AG09309 (cell line): ENCODE data around the gene GPR173.

ENCODE experiments used
- DNase-seq: peaks from one replicate; pipeline ENCODE4 v3.0.0-alpha.2; 2010; ENCODE audit warnings: low read depth
- H3K4me3 ChIP-seq: 2 replicates; pipeline ENCODE4 v1.5.1; 2011; ENCODE audit warnings: mild to moderate bottlenecking, low read depth, low read length, moderate library complexity; ENCODE audit not compliant: control insufficient read depth
- TF ChIP-seq, protein P1 (sequence below): IDR thresholded peaks from 2 replicates; pipeline ENCODE4 v1.5.1; 2011; ENCODE audit warnings: mild to moderate bottlenecking, low read depth, low read length, inconsistent platforms; ENCODE audit not compliant: insufficient read depth, control insufficient read depth; ENCODE audit errors: missing control alignments

GPR173 gene

DNA sequence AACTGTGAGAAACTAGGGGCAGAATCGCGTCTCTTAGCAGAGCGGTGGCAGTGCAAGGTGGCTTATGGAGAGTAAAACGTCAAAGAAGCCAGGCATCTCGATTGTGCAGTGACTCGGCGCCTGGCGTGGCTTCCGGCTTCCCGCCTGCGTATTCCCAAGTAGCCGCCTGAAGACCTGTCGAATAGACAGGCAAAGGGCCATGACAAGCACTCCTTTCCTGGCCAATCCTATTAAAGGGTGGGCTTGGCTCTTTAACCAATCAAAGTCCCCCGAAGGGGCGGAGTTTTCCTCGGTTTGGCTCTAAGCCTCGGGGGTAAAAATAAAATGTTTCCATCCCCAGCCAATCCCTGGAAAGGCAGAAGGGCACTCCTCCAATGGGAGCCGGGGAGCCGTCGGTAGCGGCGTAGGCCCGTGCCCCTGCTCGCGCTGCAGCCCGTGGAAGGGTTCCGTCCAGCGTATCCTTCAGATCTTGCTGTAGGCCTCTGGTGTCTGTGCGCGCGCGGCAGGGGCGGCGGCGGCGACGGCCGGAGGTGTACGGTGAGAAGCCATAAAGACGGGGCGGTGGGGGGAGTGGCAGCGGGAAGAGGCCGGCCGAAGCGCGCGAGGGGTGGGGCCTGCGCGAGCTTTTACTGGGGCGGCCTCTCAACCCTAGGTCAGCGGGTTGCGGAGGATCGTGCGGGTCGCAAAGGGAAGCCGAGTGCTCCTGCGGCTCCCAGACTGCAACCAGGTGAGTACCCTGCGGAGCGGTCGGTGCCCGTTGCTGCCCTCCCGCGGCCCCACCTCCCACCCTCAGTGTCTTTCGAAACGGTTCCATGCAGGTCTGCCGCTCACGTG is 45.4 kb downstream of the GPR173 start, which contains the start of gene KANTR:
TSS of gene KANTR (plus strand) at position 395 of the 834 bp plus-strand sequence. CDS start 30,131 bp downstream, outside the sequence.
- TF ChIP-seq, protein P1, sequence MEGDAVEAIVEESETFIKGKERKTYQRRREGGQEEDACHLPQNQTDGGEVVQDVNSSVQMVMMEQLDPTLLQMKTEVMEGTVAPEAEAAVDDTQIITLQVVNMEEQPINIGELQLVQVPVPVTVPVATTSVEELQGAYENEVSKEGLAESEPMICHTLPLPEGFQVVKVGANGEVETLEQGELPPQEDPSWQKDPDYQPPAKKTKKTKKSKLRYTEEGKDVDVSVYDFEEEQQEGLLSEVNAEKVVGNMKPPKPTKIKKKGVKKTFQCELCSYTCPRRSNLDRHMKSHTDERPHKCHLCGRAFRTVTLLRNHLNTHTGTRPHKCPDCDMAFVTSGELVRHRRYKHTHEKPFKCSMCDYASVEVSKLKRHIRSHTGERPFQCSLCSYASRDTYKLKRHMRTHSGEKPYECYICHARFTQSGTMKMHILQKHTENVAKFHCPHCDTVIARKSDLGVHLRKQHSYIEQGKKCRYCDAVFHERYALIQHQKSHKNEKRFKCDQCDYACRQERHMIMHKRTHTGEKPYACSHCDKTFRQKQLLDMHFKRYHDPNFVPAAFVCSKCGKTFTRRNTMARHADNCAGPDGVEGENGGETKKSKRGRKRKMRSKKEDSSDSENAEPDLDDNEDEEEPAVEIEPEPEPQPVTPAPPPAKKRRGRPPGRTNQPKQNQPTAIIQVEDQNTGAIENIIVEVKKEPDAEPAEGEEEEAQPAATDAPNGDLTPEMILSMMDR, result no peak
- peak within 1 kb of the TSS; percentile 71 for H3K4me3 ChIP-seq
- peak; percentile 84 for DNase-seq

- peak overlapping the region; percentile 71 for H3K4me3 ChIP-seq
- TF ChIP-seq, protein P1, result no peak
- no peak for DNase-seq
Observed at GRCh38 chrX:53094582-53094905, 46.0 kb downstream of the GPR173 start.

GRCh38 chrX:53095796-53096195 is 47.2 kb downstream of the GPR173 start:
- no peak overlapping the region for H3K4me3 ChIP-seq
- TF ChIP-seq, protein P1, result no peak
- DNase-seq, result no peak

DNA sequence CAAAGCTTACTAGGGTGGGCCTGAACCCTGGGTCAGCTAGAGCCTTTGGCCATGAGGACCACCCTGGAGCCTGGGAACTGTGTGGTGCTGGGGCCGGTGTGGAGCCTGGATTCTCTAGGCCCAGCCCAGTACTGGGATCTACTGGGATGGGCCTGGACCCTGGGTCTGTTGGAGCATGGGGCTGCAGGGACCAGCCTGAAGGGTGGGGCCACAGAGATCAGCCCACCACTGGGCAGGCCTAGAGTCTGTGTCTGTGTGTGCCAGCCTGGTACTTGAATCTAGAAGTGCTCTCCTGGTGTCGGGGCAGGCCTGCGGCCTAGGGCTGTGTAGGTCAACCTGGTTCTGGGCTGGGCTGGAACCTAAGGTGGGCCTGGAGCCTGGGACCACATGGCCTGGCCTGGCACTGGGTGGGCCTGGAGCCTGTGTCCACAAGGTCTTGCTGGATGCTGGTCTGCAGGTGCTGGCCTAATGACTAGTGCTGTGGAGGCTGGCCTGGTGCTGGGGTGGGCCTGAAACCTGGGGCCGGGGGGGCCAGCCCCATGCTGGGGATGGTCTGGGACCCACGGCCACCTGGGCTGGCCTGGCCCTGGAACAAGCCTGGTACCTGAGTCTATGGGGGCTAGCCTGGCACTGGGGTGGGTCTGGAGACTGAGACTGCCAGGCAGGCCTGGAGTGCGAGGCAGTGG is 66.4 kb downstream of the GPR173 start:
- DNase-seq, result no peak
- TF ChIP-seq, protein P1, result no peak
- H3K4me3 ChIP-seq, result no peak overlapping the region

GRCh38 chrX:53115550-53115874 is 66.9 kb downstream of the GPR173 start:
- TF ChIP-seq, protein P1, result no peak
- no peak overlapping the region for H3K4me3 ChIP-seq
- no peak for DNase-seq

GRCh38 chrX:53116101-53116500 is 67.5 kb downstream of the GPR173 start:
- TF ChIP-seq, protein P1, result no peak
- no peak overlapping the region for H3K4me3 ChIP-seq
- no peak for DNase-seq

DNA sequence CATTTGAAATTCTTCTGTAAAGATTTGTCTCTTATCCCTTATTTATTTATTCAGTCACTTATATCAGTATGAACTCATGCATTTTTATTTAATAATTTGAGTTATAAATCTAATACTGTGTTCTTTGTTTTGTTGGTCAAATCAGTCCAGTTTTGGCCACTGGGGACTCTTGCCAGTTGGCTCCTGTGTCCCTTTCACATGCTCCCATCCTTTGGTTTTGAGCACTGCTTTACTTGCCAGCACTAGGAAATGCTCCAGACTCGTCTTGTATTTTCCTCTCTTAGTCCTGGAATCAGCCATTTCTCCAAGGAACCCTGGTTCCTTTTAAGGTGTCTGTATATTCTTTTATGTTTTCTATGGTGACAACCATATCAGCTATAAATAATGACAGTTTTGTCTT is 73.4 kb downstream of the GPR173 start:
- H3K4me3 ChIP-seq, result no peak overlapping the region
- no peak for DNase-seq
- TF ChIP-seq, protein P1, result no peak
